Panc1 (cell line): Measurements from ENCODE around the gene NCKAP5. TPM values are rescaled to one million over a fixed set of nuclear protein-coding genes. Genes with fewer than 3 reads are reported as not detected.

Experiments used
- ATAC-seq: fragments of 200-7000 bp; cut with Tn5 transposase; 2 replicates; pipeline ENCODE4 v1.9.1; 2020; ENCODE audit warnings: mild to moderate bottlenecking, moderate library complexity
- BruUV-seq: library from RNA; stranded (reverse); fragments of 400-500 nt; replicated peaks from 2 replicates; lab custom pipeline; 2021; lab: Mats Ljungman, UMichigan
- CTCF ChIA-PET: fragments of 300-600 bp; sonication (Branson Sonifier 250); formaldehyde crosslinking; loops from one replicate; lab custom pipeline; 2022; ENCODE audit warnings: antibody characterized with exemption; lab: Charles Lee
- POLR2A ChIA-PET: fragments of 300-600 bp; sonication (Branson Sonifier 250); formaldehyde crosslinking; loops from one replicate; lab custom pipeline; 2022; ENCODE audit warnings: antibody characterized with exemption; lab: Charles Lee
- DNase-seq: peaks from one replicate; pipeline ENCODE4 v3.0.0-alpha.2; 2010; ENCODE audit warnings: low read depth, low spot score
- H3K27ac ChIP-seq: 2 replicates; pipeline ENCODE4 v1.5.1; 2011; ENCODE audit warnings: mild to moderate bottlenecking, low read length, inconsistent platforms
- H3K27me3 ChIP-seq: fragments of 200-500 bp; sonication (Bioruptor generic); 2 replicates; pipeline ENCODE4 v1.6.0; 2014; ENCODE audit warnings: low read length, inconsistent platforms; ENCODE audit not compliant: control insufficient read depth, insufficient read depth
- H3K36me3 ChIP-seq: fragments of 200-500 bp; sonication (Bioruptor generic); 2 replicates; pipeline ENCODE4 v1.5.1; 2014; ENCODE audit warnings: inconsistent platforms, mild to moderate bottlenecking, low read length, moderate library complexity; ENCODE audit not compliant: control insufficient read depth, insufficient read depth
- H3K4me1 ChIP-seq: 2 replicates; pipeline ENCODE4 v1.5.1; 2011; ENCODE audit warnings: inconsistent platforms, mild to moderate bottlenecking, low read length, moderate library complexity; ENCODE audit not compliant: control insufficient read depth, insufficient read depth
- H3K4me3 ChIP-seq, 2 experiments: 2 replicates each; pipeline ENCODE4 v1.5.1; 2011 to 2012; ENCODE audit warnings: low read depth in 2 of 2, low read length in 2 of 2, mild to moderate bottlenecking in 2 of 2, inconsistent platforms in 1 of 2, moderate library complexity in 1 of 2
- H3K9me3 ChIP-seq: fragments of 200-500 bp; sonication (Bioruptor generic); 2 replicates; pipeline ENCODE4 v1.5.1; 2014; ENCODE audit warnings: low read depth, mild to moderate bottlenecking, inconsistent platforms, low read length, moderate library complexity; ENCODE audit not compliant: control insufficient read depth, insufficient read depth
- POLR2AphosphoS5 ChIP-seq: IDR thresholded peaks from 2 replicates; pipeline ENCODE4 v1.6.1; 2012; ENCODE audit warnings: mild to moderate bottlenecking, low read depth, low read length, moderate library complexity
- SIN3A ChIP-seq: IDR thresholded peaks from 2 replicates; pipeline ENCODE4 v1.6.1; 2012; ENCODE audit warnings: low read depth, mild to moderate bottlenecking, low read length, moderate library complexity, borderline replicate concordance; ENCODE audit not compliant: insufficient read depth
- TCF7L2 ChIP-seq: IDR thresholded peaks from 2 replicates; pipeline ENCODE4 v1.6.1; 2011; ENCODE audit warnings: mild to moderate bottlenecking, low read depth, low read length, inconsistent platforms
- in situ Hi-C: cut with HindIII; loops from 2 replicates; pipeline ENCODE4 v1.10.0; 2016; ENCODE audit warnings: low sequenced_read_pairs, low pct_unique_long_range_greater_than_20kb
- intact Hi-C: fragments of 100-400 bp; cut with micrococcal nuclease; formaldehyde crosslinking; loops from one replicate; pipeline ENCODE4 v1.10.0; 2022; ENCODE audit not compliant: unreplicated experiment
- total RNA-seq: library from RNA; stranded (reverse); gene quantifications from one replicate; pipeline ENCODE4 v1.2.1, GENCODE V29; 2021; ENCODE audit not compliant: unreplicated experiment
- TF ChIP-seq, protein P1 (sequence below), 2 experiments: IDR thresholded peaks; 2 replicates each; pipeline ENCODE4 v1.6.1; 2011 to 2012; ENCODE audit warnings: low read depth in 2 of 2, control low read depth in 1 of 2, low read length in 1 of 2, mild to moderate bottlenecking in 1 of 2, moderate library complexity in 1 of 2; ENCODE audit not compliant: insufficient read depth in 1 of 2
- TF ChIP-seq, protein P2 (sequence below): fragments of 450-650 bp; IDR thresholded peaks from 2 replicates; pipeline ENCODE4 v1.5.1; 2017; ENCODE audit warnings: mild to moderate bottlenecking

NCKAP5 gene
- total RNA-seq, 1 experiment from 2014 or later, result 0.10 TPM

DNA sequence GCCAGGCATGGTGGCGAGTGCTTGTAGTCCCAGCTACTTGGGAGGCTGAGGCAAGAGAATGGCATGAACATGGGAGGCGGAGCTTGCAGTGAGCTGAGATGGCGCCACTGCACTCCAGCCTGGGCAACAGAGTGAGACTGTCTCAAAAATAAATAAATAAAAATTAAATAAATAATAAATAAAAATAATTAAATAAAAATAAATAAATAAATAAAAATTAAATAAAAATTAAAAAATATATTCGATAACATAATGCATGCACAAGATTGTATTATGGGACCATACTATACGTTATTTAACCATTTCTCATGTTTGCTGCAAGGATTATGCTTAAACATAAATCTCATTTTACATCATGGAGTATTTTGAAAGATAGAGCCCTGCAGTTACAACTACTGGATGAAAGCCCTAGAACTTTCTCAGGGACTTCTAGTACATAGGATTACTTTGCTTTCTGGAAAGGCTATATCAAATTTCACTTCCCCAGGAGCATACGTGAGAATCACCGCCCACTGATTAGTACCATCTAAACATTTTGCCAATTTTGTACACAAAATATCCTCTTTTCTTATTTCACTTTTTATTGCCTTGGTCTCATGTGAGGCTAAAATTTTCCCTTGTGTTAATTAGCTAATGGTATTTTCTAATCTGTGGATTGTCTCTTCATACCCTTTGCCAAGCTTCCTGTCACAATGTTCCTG, 664.0 kb downstream of the NCKAP5 start:
- TF ChIP-seq, protein P1, sequence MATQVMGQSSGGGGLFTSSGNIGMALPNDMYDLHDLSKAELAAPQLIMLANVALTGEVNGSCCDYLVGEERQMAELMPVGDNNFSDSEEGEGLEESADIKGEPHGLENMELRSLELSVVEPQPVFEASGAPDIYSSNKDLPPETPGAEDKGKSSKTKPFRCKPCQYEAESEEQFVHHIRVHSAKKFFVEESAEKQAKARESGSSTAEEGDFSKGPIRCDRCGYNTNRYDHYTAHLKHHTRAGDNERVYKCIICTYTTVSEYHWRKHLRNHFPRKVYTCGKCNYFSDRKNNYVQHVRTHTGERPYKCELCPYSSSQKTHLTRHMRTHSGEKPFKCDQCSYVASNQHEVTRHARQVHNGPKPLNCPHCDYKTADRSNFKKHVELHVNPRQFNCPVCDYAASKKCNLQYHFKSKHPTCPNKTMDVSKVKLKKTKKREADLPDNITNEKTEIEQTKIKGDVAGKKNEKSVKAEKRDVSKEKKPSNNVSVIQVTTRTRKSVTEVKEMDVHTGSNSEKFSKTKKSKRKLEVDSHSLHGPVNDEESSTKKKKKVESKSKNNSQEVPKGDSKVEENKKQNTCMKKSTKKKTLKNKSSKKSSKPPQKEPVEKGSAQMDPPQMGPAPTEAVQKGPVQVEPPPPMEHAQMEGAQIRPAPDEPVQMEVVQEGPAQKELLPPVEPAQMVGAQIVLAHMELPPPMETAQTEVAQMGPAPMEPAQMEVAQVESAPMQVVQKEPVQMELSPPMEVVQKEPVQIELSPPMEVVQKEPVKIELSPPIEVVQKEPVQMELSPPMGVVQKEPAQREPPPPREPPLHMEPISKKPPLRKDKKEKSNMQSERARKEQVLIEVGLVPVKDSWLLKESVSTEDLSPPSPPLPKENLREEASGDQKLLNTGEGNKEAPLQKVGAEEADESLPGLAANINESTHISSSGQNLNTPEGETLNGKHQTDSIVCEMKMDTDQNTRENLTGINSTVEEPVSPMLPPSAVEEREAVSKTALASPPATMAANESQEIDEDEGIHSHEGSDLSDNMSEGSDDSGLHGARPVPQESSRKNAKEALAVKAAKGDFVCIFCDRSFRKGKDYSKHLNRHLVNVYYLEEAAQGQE (IDR thresholded peaks at IDR 0.05; ENCODE audit: insufficient read depth in 1 of 2, low read depth in 2 of 2, low read length in 1 of 2), result no peak
- TF ChIP-seq, protein P2, sequence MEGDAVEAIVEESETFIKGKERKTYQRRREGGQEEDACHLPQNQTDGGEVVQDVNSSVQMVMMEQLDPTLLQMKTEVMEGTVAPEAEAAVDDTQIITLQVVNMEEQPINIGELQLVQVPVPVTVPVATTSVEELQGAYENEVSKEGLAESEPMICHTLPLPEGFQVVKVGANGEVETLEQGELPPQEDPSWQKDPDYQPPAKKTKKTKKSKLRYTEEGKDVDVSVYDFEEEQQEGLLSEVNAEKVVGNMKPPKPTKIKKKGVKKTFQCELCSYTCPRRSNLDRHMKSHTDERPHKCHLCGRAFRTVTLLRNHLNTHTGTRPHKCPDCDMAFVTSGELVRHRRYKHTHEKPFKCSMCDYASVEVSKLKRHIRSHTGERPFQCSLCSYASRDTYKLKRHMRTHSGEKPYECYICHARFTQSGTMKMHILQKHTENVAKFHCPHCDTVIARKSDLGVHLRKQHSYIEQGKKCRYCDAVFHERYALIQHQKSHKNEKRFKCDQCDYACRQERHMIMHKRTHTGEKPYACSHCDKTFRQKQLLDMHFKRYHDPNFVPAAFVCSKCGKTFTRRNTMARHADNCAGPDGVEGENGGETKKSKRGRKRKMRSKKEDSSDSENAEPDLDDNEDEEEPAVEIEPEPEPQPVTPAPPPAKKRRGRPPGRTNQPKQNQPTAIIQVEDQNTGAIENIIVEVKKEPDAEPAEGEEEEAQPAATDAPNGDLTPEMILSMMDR, result no peak
- TF ChIP-seq SIN3A (no peak), POLR2AphosphoS5 (no peak), TCF7L2 (no peak)
- POLR2A ChIA-PET, result no interaction called here
- in situ Hi-C loops, result no loop called here
- Histone ChIP-seq H3K36me3 (no peaks in the 10 kb centered on the region), H3K4me1 (no peaks in the 10 kb centered on the region), H3K27me3 (no peaks in the 10 kb centered on the region), H3K27ac (no peak overlapping the region), H3K4me3 (no peak overlapping the region), H3K9me3 (no peaks in the 10 kb centered on the region)
- CTCF ChIA-PET, result no interaction called here
- intact Hi-C loops, result no loop called here
- ATAC-seq (no peak), DNase-seq (no peak)
- no TSS peak for BruUV-seq

DNA sequence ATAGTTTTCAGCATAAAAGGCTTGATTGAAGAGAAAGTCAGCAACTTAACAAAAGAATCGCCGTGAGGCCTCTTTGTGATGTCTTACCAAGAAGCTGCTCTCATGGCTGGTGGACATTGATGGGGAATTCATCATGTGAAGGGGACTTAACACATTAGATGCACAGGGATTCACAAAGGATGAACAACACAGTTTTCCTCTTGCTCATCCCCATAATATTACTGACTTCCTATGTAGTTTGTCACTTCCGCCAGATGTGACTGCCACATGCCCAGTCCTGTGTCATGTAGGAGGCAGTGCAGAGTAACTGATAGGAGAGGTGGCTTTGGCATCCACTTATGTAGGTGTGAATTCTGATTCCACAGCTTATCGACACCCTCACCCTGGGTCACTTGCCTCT, 665.6 kb downstream of the NCKAP5 start:
- H3K27me3 ChIP-seq, result no peaks in the 10 kb centered on the region
- DNase-seq, result no peak
- ChIA-PET CTCF (no interaction called here), POLR2A (no interaction called here)
- no peaks in the 10 kb centered on the region for H3K4me1 ChIP-seq
- in situ Hi-C loops (no loop called here), intact Hi-C loops (no loop called here)
- no peak overlapping the region for H3K4me3 ChIP-seq
- ATAC-seq, result no peak
- H3K9me3 ChIP-seq, result no peaks in the 10 kb centered on the region
- no TSS peak for BruUV-seq
- no peaks in the 10 kb centered on the region for H3K36me3 ChIP-seq
- H3K27ac ChIP-seq, result no peak overlapping the region
- TF ChIP-seq POLR2AphosphoS5 (no peak), SIN3A (no peak), TCF7L2 (no peak)
- TF ChIP-seq, protein P2, result no peak
- TF ChIP-seq, protein P1 (IDR thresholded peaks at IDR 0.05; ENCODE audit: insufficient read depth in 1 of 2, low read depth in 2 of 2, low read length in 1 of 2), result no peak
